Gastrocnemius medialis (tissue), 4 donors: ENCODE measurements around the gene ANKRD55. TPM values are rescaled to one million over a fixed set of nuclear protein-coding genes. Genes with fewer than 3 reads are reported as not detected.
A peak's percentile ranks its signal among the peaks of the same experiment; 100 is the strongest.
"Not testable (repeated sequence)": the region's sequence is repeated elsewhere in the genome, so short reads cannot be mapped to it uniquely, and the experiment has no call there.

ENCODE experiments used
- ATAC-seq, 2 donors: fragments of 150-250 bp; one replicate each; pipeline ENCODE4 v1.9.1; 2016
- DNase-seq, 2 donors: peaks; one replicate each; pipeline ENCODE4 v3.0.0-alpha.2; 2019
- H3K27ac ChIP-seq, 4 donors: fragments of 200-600 bp; sonication (generic); 1 replicate in 1 of 4; 2 replicates in 3 of 4; pipeline ENCODE4 v1.5.1; 2016 to 2018; ENCODE audit warnings: mild to moderate bottlenecking in 2 of 4, moderate library complexity in 1 of 4
- H3K27me3 ChIP-seq, 3 donors: fragments of 200-600 bp; sonication (generic) in 2 of 3; 1 replicate in 1 of 3; 2 replicates in 2 of 3; pipeline versions ENCODE4 v1.5.1 to v1.6.0; 2016 to 2019; ENCODE audit warnings: mild to moderate bottlenecking in 1 of 3, moderate library complexity in 1 of 3
- H3K36me3 ChIP-seq, 2 donors: fragments of 200-600 bp; sonication (generic) in 1 of 2; one replicate each; pipeline ENCODE4 v1.5.1; 2017 to 2018
- H3K4me1 ChIP-seq, 2 donors: fragments of 200-600 bp; sonication (generic) in 1 of 2; one replicate each; pipeline ENCODE4 v1.5.1; 2016 to 2017; ENCODE audit warnings: mild to moderate bottlenecking in 2 of 2
- H3K4me3 ChIP-seq, 4 donors: fragments of 200-600 bp; sonication (generic) in 3 of 4; 1 replicate in 1 of 4; 2 replicates in 3 of 4; pipeline ENCODE4 v1.5.1; 2016 to 2019; ENCODE audit warnings: mild to moderate bottlenecking in 2 of 4
- H3K9me3 ChIP-seq, 3 donors: fragments of 200-600 bp; sonication (generic) in 2 of 3; 1 replicate in 1 of 3; 2 replicates in 2 of 3; pipeline ENCODE4 v1.5.1; 2016 to 2019
- CTCF ChIP-seq, 5 experiments: fragments of 450-650 bp in 3 of 5; fragments of 200-600 bp in 2 of 5; sonication (generic) in 2 of 5; IDR thresholded peaks in 4 of 5; conservative IDR thresholded peaks in 1 of 5; 1 replicate in 4 of 5; 2 replicates in 1 of 5; pipeline ENCODE4 v1.5.1; 2016 to 2019; ENCODE audit warnings: antibody characterized with exemption in 5 of 5, mild to moderate bottlenecking in 3 of 5, moderate library complexity in 3 of 5
- POLR2A ChIP-seq, 2 donors: fragments of 450-650 bp; IDR thresholded peaks; one replicate each; pipeline ENCODE4 v1.6.1; 2017; ENCODE audit warnings: antibody characterized with exemption in 2 of 2, mild to moderate bottlenecking in 2 of 2, moderate library complexity in 2 of 2
- in situ Hi-C, 4 donors: fragments of 200-750 bp; cut with MboI; loops; one replicate each; pipeline versions ENCODE4 v1.15.0 to v1.8.0; 2017; ENCODE audit warnings: low sequenced_read_pairs in 4 of 4
- intact Hi-C: fragments of 100-400 bp; cut with DNase I; formaldehyde crosslinking; loops from one replicate; pipeline ENCODE4 v1.15.1; 2023; ENCODE audit warnings: low total_unique reads
- total RNA-seq, 4 donors: library from RNA; depleted of rRNA; stranded (reverse); fragments of >200 nt; gene quantifications; one replicate each; pipeline versions ENCODE4 v1.1.0 to v1.2.3, GENCODE V29; 2016

Gene ANKRD55
- total RNA-seq, 4 donors from 2014 or later: not detected

GRCh38 chr5:56102889-56103288, 130.2 kb downstream of the ANKRD55 start:
- ATAC-seq (no peak), DNase-seq (no peak)
- H3K9me3 ChIP-seq: no peaks in the 10 kb centered on the region
- H3K36me3 ChIP-seq: no peaks in the 10 kb centered on the region
- no peak overlapping the region for H3K27ac ChIP-seq
- H3K27me3 ChIP-seq: no peaks in the 10 kb centered on the region
- in situ Hi-C loops: no loop called here
- H3K4me3 ChIP-seq: no peak overlapping the region
- no peaks in the 10 kb centered on the region for H3K4me1 ChIP-seq
- intact Hi-C loops: no loop called here
- TF ChIP-seq CTCF (IDR thresholded peaks at IDR 0.05 in 4 of 5, conservative IDR thresholded peaks at IDR 0.05 in 1 of 5): no peak
- no peak for TF ChIP-seq POLR2A (IDR thresholded peaks at IDR 0.05)

GRCh38 chr5:56102207-56102606, 130.9 kb downstream of the ANKRD55 start:
- H3K36me3 ChIP-seq, intact Hi-C loops: not testable (repeated sequence)

GRCh38 chr5:56101180-56101579, 131.9 kb downstream of the ANKRD55 start:
- intact Hi-C loops (no loop called here), in situ Hi-C loops (no loop called here)
- H3K27ac ChIP-seq: no peak overlapping the region

More at GRCh38 chr5:56102207-56102606, 130.9 kb downstream of the ANKRD55 start:
- H3K4me1 ChIP-seq, H3K9me3 ChIP-seq, H3K27ac ChIP-seq, in situ Hi-C loops, H3K4me3 ChIP-seq, ATAC-seq, H3K27me3 ChIP-seq, DNase-seq: not testable (repeated sequence)

GRCh38 chr5:56100439-56101176, 132.5 kb downstream of the ANKRD55 start:
- ATAC-seq (no peak), DNase-seq (no peak)
- Histone ChIP-seq H3K27ac (no peak overlapping the region), H3K27me3 (no peaks in the 10 kb centered on the region), H3K36me3 (no peaks in the 10 kb centered on the region), H3K4me3 (no peak overlapping the region), H3K9me3 (no peaks in the 10 kb centered on the region), H3K4me1 (no peaks in the 10 kb centered on the region)
- TF ChIP-seq CTCF (IDR thresholded peaks at IDR 0.05 in 4 of 5, conservative IDR thresholded peaks at IDR 0.05 in 1 of 5): no peak
- no peak for TF ChIP-seq POLR2A (IDR thresholded peaks at IDR 0.05)
- in situ Hi-C loops (no loop called here), intact Hi-C loops (no loop called here)

More at GRCh38 chr5:56101180-56101579, 131.9 kb downstream of the ANKRD55 start:
- ATAC-seq: no peak
- no peak for TF ChIP-seq CTCF (IDR thresholded peaks at IDR 0.05 in 4 of 5, conservative IDR thresholded peaks at IDR 0.05 in 1 of 5)
- TF ChIP-seq POLR2A (IDR thresholded peaks at IDR 0.05): no peak
- no peaks in the 10 kb centered on the region for H3K9me3 ChIP-seq
- H3K36me3 ChIP-seq: no peaks in the 10 kb centered on the region
- DNase-seq: no peak
- H3K4me1 ChIP-seq: no peaks in the 10 kb centered on the region
- H3K4me3 ChIP-seq: no peak overlapping the region
- H3K27me3 ChIP-seq: no peaks in the 10 kb centered on the region

- H3K27me3 ChIP-seq: no peaks in the 10 kb centered on the region
- TF ChIP-seq POLR2A (IDR thresholded peaks at IDR 0.05) (no peak), CTCF (IDR thresholded peaks at IDR 0.05 in 4 of 5, conservative IDR thresholded peaks at IDR 0.05 in 1 of 5) (no peak)
- H3K4me1 ChIP-seq: no peaks in the 10 kb centered on the region
- in situ Hi-C loops: no loop called here
- intact Hi-C loops: no loop called here
- DNase-seq: no peak
- no peak overlapping the region for H3K27ac ChIP-seq
- no peaks in the 10 kb centered on the region for H3K36me3 ChIP-seq
- no peak overlapping the region for H3K4me3 ChIP-seq
- no peaks in the 10 kb centered on the region for H3K9me3 ChIP-seq
- peak in 1 of 2 donors; percentile 19 for ATAC-seq
These were observed 133.8 kb downstream of the ANKRD55 start for GRCh38 chr5:56099346-56099745.
